Spinal cord (tissue), 10 donors: ENCODE data around the gene AMPD1. TPM values are rescaled to one million over a fixed set of nuclear protein-coding genes. Genes with fewer than 3 reads are reported as not detected.

Source experiments
- DNase-seq, 6 donors: peaks; one replicate each; pipeline versions ENCODE4 v3.0.0 to v3.0.0-alpha.2; 2013 to 2015; ENCODE audit warnings: low spot score in 6 of 6, low read depth in 4 of 6
- H3K27ac ChIP-seq: one replicate; pipeline ENCODE4 v1.5.1; 2013; ENCODE audit warnings: low read depth, low read length, control low read depth
- H3K27me3 ChIP-seq: one replicate; pipeline ENCODE4 v1.6.1; 2013; ENCODE audit warnings: low read length; ENCODE audit not compliant: control insufficient read depth, insufficient read depth
- H3K36me3 ChIP-seq: one replicate; pipeline ENCODE4 v1.6.1; 2013; ENCODE audit warnings: low read length; ENCODE audit not compliant: control insufficient read depth, insufficient read depth
- H3K4me1 ChIP-seq: one replicate; pipeline ENCODE4 v1.6.1; 2013; ENCODE audit warnings: low read length; ENCODE audit not compliant: control insufficient read depth, insufficient read depth
- H3K4me3 ChIP-seq: one replicate; pipeline ENCODE4 v1.5.1; 2013; ENCODE audit warnings: low read depth, low read length, control low read depth
- H3K9me3 ChIP-seq: one replicate; pipeline ENCODE4 v1.6.1; 2013; ENCODE audit warnings: low read length; ENCODE audit not compliant: control insufficient read depth, insufficient read depth
- WGBS: methylation state at CpG from one replicate; pipeline ENCODE4 v1.1.5; 2013; ENCODE audit warnings: missing lambda C conversion rate; ENCODE audit not compliant: insufficient coverage; 5-methylcytosine and 5-hydroxymethylcytosine counted together
- long read RNA-seq, 4 donors: transcript quantifications; one replicate each; lab custom pipeline, GENCODE V29; 2026
- polyA plus RNA-seq, 2 donors: library from polyadenylated mRNA; unstranded; fragments of 120-200 nt; gene quantifications; one replicate each; pipeline ENCODE4 v1.2.1, GENCODE V29; 2013; ENCODE audit not compliant: insufficient read length in 2 of 2
- total RNA-seq, 2 donors: library from RNA; depleted of rRNA in 1 of 2; stranded (reverse); fragments of 120-200 nt in 1 of 2; fragments of >200 nt in 1 of 2; gene quantifications; one replicate each; pipeline versions ENCODE4 v1.2.3 to v1.2.4, GENCODE V29; 2013 to 2014
- donor health status: healthy.

AMPD1 gene
- total RNA-seq (under 1 TPM in 1 of 2 donors, not detected in 1; 0.89 TPM), polyA plus RNA-seq (under 1 TPM in 1 of 2 donors, not detected in 1; 0.27 TPM)
- long read RNA-seq, donor 1 = 0 reads
- long read RNA-seq, donor 2 = 0 reads
- long read RNA-seq, donor 3 = 0 reads
- long read RNA-seq, donor 4 = 0 reads

DNA sequence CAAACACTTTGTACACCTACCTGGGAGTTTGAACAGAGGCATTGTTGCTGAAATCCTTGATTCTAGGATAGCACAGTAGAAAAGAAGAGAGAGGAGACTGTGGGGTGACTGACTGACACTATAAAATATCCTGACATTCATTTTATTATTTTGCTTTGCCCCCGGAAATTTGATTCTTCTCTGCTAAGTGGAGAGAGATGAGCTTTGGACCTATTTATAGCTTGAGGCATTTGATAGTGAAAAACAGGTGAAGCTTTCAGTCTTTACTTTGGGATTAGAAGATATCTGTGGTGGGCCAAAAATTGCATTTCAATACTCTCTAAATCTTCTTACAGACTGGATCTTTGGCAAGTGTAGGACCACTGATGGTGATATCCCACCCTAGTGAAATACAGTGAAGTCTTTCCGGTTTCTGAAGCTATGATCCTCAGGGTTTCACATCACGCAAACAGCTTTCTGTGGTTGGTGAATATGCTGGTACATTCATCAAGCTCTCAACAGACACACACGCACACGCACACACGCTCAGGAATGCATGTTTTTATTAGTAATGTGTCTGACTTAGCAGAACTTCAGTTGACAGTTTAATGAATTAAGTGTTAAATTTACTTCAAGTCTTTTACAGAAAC, at the start of gene AMPD1:
AMPD1 (minus strand) TSS at position 117 of the 629 bp plus-strand sequence; CDS start at position 42, 75 bp downstream.
- H3K36me3 ChIP-seq = no peaks in the 10 kb centered on the region
- H3K27me3 ChIP-seq = no peaks in the 10 kb centered on the region
- no peaks in the 10 kb centered on the region for H3K4me1 ChIP-seq
- DNase-seq = no peak
- no peak within 1 kb of the TSS for H3K27ac ChIP-seq
- no peaks in the 10 kb centered on the region for H3K9me3 ChIP-seq
- H3K4me3 ChIP-seq = no peak within 1 kb of the TSS
- WGBS = no CpG with 5 or more reads among the region's 6 CpGs

GRCh38 chr1:114741963-114742746, 46.8 kb upstream of the AMPD1 start:
- Histone ChIP-seq H3K4me1 (no peaks in the 10 kb centered on the region), H3K36me3 (peaks cover 17% of the 10 kb centered on the region), H3K27ac (no peak overlapping the region), H3K9me3 (no peaks in the 10 kb centered on the region), H3K27me3 (no peaks in the 10 kb centered on the region), H3K4me3 (no peak overlapping the region)
- 100% methylated on average over 3 of the region's 11 CpGs for whole genome bisulfite sequencing
- no peak for DNase-seq

- H3K4me1 ChIP-seq = no peaks in the 10 kb centered on the region
- H3K36me3 ChIP-seq = peaks cover 26% of the 10 kb centered on the region
- H3K9me3 ChIP-seq = no peaks in the 10 kb centered on the region
- no peak overlapping the region for H3K27ac ChIP-seq
- no peak for DNase-seq
- WGBS = no CpG with 5 or more reads among the region's 1 CpG
- no peak overlapping the region for H3K4me3 ChIP-seq
- H3K27me3 ChIP-seq = no peaks in the 10 kb centered on the region
These were observed 45.0 kb upstream of the AMPD1 start for GRCh38 chr1:114740331-114740730.

DNA sequence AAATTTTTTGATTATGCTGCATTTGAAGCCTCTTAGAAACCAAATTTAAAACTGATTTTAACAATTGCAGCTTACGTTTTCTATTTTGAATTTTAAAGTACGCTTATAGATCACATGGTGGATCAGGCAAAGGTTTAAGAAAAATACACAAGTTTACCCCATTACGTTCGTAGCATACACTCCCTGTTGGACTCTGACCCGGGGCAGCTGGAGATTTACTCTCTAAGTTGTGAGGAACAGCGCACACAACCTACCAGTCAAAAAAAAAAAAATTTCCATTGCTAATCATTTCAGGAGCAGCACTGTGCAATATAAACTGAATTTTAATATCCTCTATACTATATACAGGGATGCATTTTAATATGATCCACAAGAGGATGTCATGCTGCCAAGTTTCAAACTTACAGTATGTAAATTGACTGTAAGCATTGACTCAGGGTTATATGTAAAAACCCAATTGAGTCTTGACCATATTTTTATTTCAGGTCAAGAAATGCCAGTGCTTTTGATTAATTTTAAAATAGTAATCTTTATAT, 42.0 kb upstream of the AMPD1 start:
- WGBS = no CpG with 5 or more reads among the region's 6 CpGs
- DNase-seq = no peak
- no peak overlapping the region for H3K4me3 ChIP-seq
- H3K27me3 ChIP-seq = no peaks in the 10 kb centered on the region
- H3K4me1 ChIP-seq = no peaks in the 10 kb centered on the region
- no peaks in the 10 kb centered on the region for H3K9me3 ChIP-seq
- H3K27ac ChIP-seq = no peak overlapping the region
- H3K36me3 ChIP-seq = peaks cover 28% of the 10 kb centered on the region

DNA sequence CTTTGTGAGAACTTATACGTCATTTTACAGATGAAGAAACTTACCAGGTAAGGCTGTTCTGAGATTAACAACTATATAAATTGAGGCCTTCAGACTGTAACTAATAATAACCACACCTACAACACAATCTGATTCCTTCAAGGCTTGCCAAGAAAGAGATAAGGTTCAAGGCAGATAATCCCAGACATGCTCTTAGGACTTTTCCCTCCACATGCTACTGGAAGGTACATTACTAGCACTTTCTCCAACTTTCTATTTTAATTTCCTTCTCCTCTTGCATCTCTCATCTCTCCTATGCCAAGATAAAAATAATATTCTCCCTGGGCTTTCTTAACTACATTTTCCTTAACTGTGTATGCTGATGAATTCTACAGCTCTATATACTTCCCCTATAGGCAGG, 40.1 kb upstream of the AMPD1 start:
- H3K36me3 ChIP-seq = peaks cover 26% of the 10 kb centered on the region
- WGBS = no CpG with 5 or more reads among the region's 1 CpG

GRCh38 chr1:114729782-114730181, 34.4 kb upstream of the AMPD1 start:
- H3K4me1 ChIP-seq = no peaks in the 10 kb centered on the region
- peaks cover 18% of the 10 kb centered on the region for H3K36me3 ChIP-seq
- no peak overlapping the region for H3K4me3 ChIP-seq
- no peaks in the 10 kb centered on the region for H3K9me3 ChIP-seq
- H3K27ac ChIP-seq = no peak overlapping the region
- no CpG with 5 or more reads among the region's 1 CpG for WGBS
- no peak for DNase-seq
- H3K27me3 ChIP-seq = no peaks in the 10 kb centered on the region

More for the DNA sequence above, 40.1 kb upstream of the AMPD1 start:
- Histone ChIP-seq H3K27me3 (no peaks in the 10 kb centered on the region), H3K9me3 (no peaks in the 10 kb centered on the region), H3K4me3 (no peak overlapping the region), H3K27ac (no peak overlapping the region), H3K4me1 (no peaks in the 10 kb centered on the region)
- no peak for DNase-seq

DNA sequence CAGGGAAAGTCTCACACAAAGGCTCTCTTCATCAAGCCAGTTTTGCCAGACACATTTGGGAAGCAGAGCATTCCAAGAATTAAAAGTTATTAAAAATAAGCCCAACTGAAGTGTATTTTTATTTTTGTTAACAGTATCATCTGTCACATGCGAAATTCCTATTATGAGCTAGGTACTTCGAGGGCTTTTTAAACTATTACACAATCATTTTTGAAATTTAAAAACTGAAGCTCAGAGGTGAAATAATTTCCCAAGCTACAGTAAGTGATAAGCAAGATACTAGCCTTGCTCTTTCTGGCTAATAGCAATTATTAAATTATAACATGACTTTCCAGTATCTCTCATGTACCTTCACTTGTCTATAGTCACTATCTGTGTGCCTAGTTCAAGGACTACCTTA, 33.2 kb upstream of the AMPD1 start:
- H3K4me3 ChIP-seq = no peak overlapping the region
- no CpG with 5 or more reads among the region's 2 CpGs for WGBS
- no peaks in the 10 kb centered on the region for H3K9me3 ChIP-seq
- DNase-seq = no peak
- no peak overlapping the region for H3K27ac ChIP-seq
- no peaks in the 10 kb centered on the region for H3K27me3 ChIP-seq
- H3K4me1 ChIP-seq = no peaks in the 10 kb centered on the region
- peaks cover 24% of the 10 kb centered on the region for H3K36me3 ChIP-seq

- WGBS = 71% methylated on average over 1 of the region's 1 CpG
- DNase-seq = no peak
- no peak overlapping the region for H3K27ac ChIP-seq
- H3K4me3 ChIP-seq = no peak overlapping the region
- H3K9me3 ChIP-seq = no peaks in the 10 kb centered on the region
- no peaks in the 10 kb centered on the region for H3K4me1 ChIP-seq
- H3K36me3 ChIP-seq = peaks cover 40% of the 10 kb centered on the region
- no peaks in the 10 kb centered on the region for H3K27me3 ChIP-seq
These were observed 29.9 kb upstream of the AMPD1 start for GRCh38 chr1:114725230-114725629.

DNA sequence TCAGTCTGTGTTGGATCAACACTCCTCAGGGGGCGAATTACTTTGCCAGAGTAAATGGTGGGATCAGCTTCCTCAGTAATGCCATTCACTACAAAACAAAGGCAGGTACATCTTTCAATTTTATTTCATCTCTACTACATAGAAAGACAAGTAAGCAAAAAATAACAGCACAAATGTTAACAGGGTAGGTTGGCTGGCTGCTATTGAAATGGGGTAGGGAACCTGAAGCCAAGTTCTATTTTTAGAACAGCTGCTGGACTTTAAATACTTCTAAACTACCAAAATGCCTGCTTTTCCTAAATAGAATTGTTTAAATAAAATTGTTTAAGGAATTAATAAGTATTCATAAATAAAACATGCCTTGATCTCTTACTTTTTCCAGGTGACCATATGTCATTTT, 28.6 kb upstream of the AMPD1 start:
- Histone ChIP-seq H3K36me3 (peaks cover 45% of the 10 kb centered on the region), H3K27ac (no peak overlapping the region), H3K9me3 (no peaks in the 10 kb centered on the region), H3K27me3 (no peaks in the 10 kb centered on the region), H3K4me1 (no peaks in the 10 kb centered on the region), H3K4me3 (no peak overlapping the region)
- no CpG with 5 or more reads among the region's 1 CpG for WGBS
- DNase-seq = no peak
